CD4-positive, alpha-beta T cell (primary cell): ENCODE results near the gene IL19. TPM values are rescaled to one million over a fixed set of nuclear protein-coding genes. Genes with fewer than 3 reads are reported as not detected.

Experiments
- ATAC-seq: fragments of 200-7000 bp; cut with Tn5 transposase; one replicate; pipeline ENCODE4 v1.10.0; 2022; ENCODE audit warnings: mild to moderate bottlenecking; ENCODE audit not compliant: poor library complexity
- CTCF ChIA-PET: fragments of 350-600 bp; sonication (Branson Sonifier 250); formaldehyde crosslinking; loops from one replicate; lab custom pipeline; 2021; ENCODE audit warnings: antibody characterized with exemption, inconsistent platforms; lab: Charles Lee
- POLR2A ChIA-PET: fragments of 350-600 bp; sonication (Branson Sonifier 250); formaldehyde crosslinking; loops from one replicate; lab custom pipeline; 2021; ENCODE audit warnings: antibody characterized with exemption, inconsistent platforms; lab: Charles Lee
- DNase-seq, 14 experiments: peaks; one replicate each; pipeline ENCODE4 v3.0.0-alpha.2; 2013 to 2020; ENCODE audit warnings: mixed read lengths in 2 of 14
- H3K27ac ChIP-seq, 2 donors: one replicate each; pipeline versions ENCODE4 v1.5.1 to v1.7.0; 2013; ENCODE audit warnings: low read length in 2 of 2, low read depth in 1 of 2, mild to moderate bottlenecking in 1 of 2
- H3K27me3 ChIP-seq, 2 experiments: 1 replicate in 1 of 2; 2 replicates in 1 of 2; pipeline versions ENCODE4 v1.6.1 to v1.7.0; 2013; ENCODE audit warnings: low read length in 2 of 2, control low read depth in 1 of 2, mild to moderate bottlenecking in 1 of 2, moderate library complexity in 1 of 2; ENCODE audit not compliant: insufficient read depth in 2 of 2, control insufficient read depth in 1 of 2
- H3K36me3 ChIP-seq: one replicate; pipeline ENCODE4 v1.6.1; 2013; ENCODE audit warnings: low read length, control low read depth; ENCODE audit not compliant: insufficient read depth
- H3K4me1 ChIP-seq: one replicate; pipeline ENCODE4 v1.6.1; 2013; ENCODE audit warnings: low read length, control low read depth; ENCODE audit not compliant: insufficient read depth
- H3K4me3 ChIP-seq: one replicate; pipeline ENCODE4 v1.5.1; 2013; ENCODE audit warnings: mild to moderate bottlenecking, low read length, moderate library complexity
- H3K9me3 ChIP-seq, 2 experiments: 1 replicate in 1 of 2; 2 replicates in 1 of 2; pipeline versions ENCODE4 v1.6.1 to v1.7.0; 2013; ENCODE audit warnings: low read length in 2 of 2, mild to moderate bottlenecking in 2 of 2, control low read depth in 1 of 2, moderate library complexity in 1 of 2; ENCODE audit not compliant: control insufficient read depth in 1 of 2, insufficient read depth in 1 of 2
- H3K27ac Mint-ChIP-seq: one replicate; pipeline ENCODE4 v1.8.0; 2020; ENCODE audit warnings: mixed read lengths
- H3K27me3 Mint-ChIP-seq: one replicate; pipeline ENCODE4 v1.8.0; 2021; ENCODE audit warnings: mixed read lengths
- H3K36me3 Mint-ChIP-seq: one replicate; pipeline ENCODE4 v1.8.0; 2021; ENCODE audit warnings: low read depth, mixed read lengths
- H3K4me1 Mint-ChIP-seq: one replicate; pipeline ENCODE4 v1.8.0; 2021; ENCODE audit warnings: low read depth, mixed read lengths
- H3K4me3 Mint-ChIP-seq: one replicate; pipeline ENCODE4 v1.8.0; 2020; ENCODE audit warnings: mild to moderate bottlenecking, mixed read lengths
- H3K9me3 Mint-ChIP-seq: one replicate; pipeline ENCODE4 v1.8.0; 2020; ENCODE audit warnings: mixed read lengths
- CTCF ChIP-seq: fragments of 200-600 bp; IDR thresholded peaks from one replicate; pipeline ENCODE4 v1.8.0; 2022; ENCODE audit warnings: antibody characterized with exemption, mild to moderate bottlenecking
- intact Hi-C, 2 experiments: fragments of 100-400 bp; cut with DNase I in 1 of 2; cut with micrococcal nuclease in 1 of 2; formaldehyde crosslinking; loops; one replicate each; pipeline versions ENCODE4 v1.15.1 to v1.9.0; 2023 to 2025; cut with DNase I, micrococcal nuclease
- total RNA-seq, 174 experiments: library from RNA in 2 of 174; stranded (reverse) in 2 of 174; gene quantifications; one replicate each; pipeline ENCODE4 v1.2.3 and lab custom pipeline; 2021 to 2026

IL19 gene
- total RNA-seq, 2 experiments from 2014 or later, result not detected

- H3K27ac ChIP-seq, result no peak overlapping the region
- H3K4me1 Mint-ChIP-seq, result peaks cover 21% of the 10 kb centered on the region
- no peak overlapping the region for H3K4me3 ChIP-seq
- no peaks in the 10 kb centered on the region for H3K9me3 Mint-ChIP-seq
- H3K4me1 ChIP-seq, result peaks cover 7% of the 10 kb centered on the region
- no peaks in the 10 kb centered on the region for H3K27me3 ChIP-seq
- intact Hi-C loops, result no loop called here
- H3K27me3 Mint-ChIP-seq, result no peaks in the 10 kb centered on the region
- ChIA-PET CTCF (interaction anchor here (0.8 kb wide), 1 partner anchor 21 kb away, joined by 3 read pairs; no protein-coding TSS in a partner anchor), POLR2A (interaction anchor here (0.7 to 4.1 kb wide), 3 partner anchors 10 to 88 kb away, joined by 3 to 13 read pairs (median 5); no protein-coding TSS in a partner anchor)
- no peak for TF ChIP-seq CTCF
- no peak overlapping the region for H3K27ac Mint-ChIP-seq
- H3K36me3 ChIP-seq, result no peaks in the 10 kb centered on the region
- ATAC-seq, result no peak
- no peaks in the 10 kb centered on the region for H3K9me3 ChIP-seq
- H3K4me3 Mint-ChIP-seq, result no peak overlapping the region
- no peaks in the 10 kb centered on the region for H3K36me3 Mint-ChIP-seq
- DNase-seq, result no peak
Measured at GRCh38 chr1:206885341-206886060, 114.9 kb downstream of the IL19 start.

- H3K36me3 ChIP-seq, result no peaks in the 10 kb centered on the region
- H3K4me3 Mint-ChIP-seq, result no peak overlapping the region
- ChIA-PET CTCF (interaction anchor here (0.7 kb wide), 1 partner anchor 26 kb away, joined by 4 read pairs; no protein-coding TSS in a partner anchor), POLR2A (interaction anchor here (0.9 to 4.1 kb wide), 5 partner anchors 8 to 18 kb away, joined by 3 to 13 read pairs (median 5); partner anchors contain the start of gene IL24)
- no peaks in the 10 kb centered on the region for H3K27me3 ChIP-seq
- no peaks in the 10 kb centered on the region for H3K27me3 Mint-ChIP-seq
- H3K36me3 Mint-ChIP-seq, result no peaks in the 10 kb centered on the region
- TF ChIP-seq CTCF, result no peak
- H3K4me3 ChIP-seq, result no peak overlapping the region
- intact Hi-C loops, result no loop called here
- H3K27ac Mint-ChIP-seq, result no peak overlapping the region
- H3K9me3 Mint-ChIP-seq, result no peaks in the 10 kb centered on the region
- H3K4me1 ChIP-seq, result peaks cover 20% of the 10 kb centered on the region
- DNase-seq, result no peak
- H3K9me3 ChIP-seq, result no peaks in the 10 kb centered on the region
- H3K27ac ChIP-seq, result no peak overlapping the region
- peaks cover 34% of the 10 kb centered on the region for H3K4me1 Mint-ChIP-seq
- no peak for ATAC-seq
Measured at GRCh38 chr1:206886831-206887230, 116.3 kb downstream of the IL19 start.

GRCh38 chr1:206887701-206888100 lies 117.1 kb downstream of the IL19 start:
- Mint-ChIP-seq H3K27ac (no peak overlapping the region), H3K36me3 (no peaks in the 10 kb centered on the region), H3K4me3 (no peak overlapping the region), H3K9me3 (no peaks in the 10 kb centered on the region), H3K27me3 (no peaks in the 10 kb centered on the region), H3K4me1 (peaks cover 35% of the 10 kb centered on the region)
- intact Hi-C loops, result no loop called here
- ChIA-PET POLR2A (interaction anchor here (2.3 to 4.1 kb wide), 2 partner anchors 12 to 17 kb away, joined by 6 to 13 read pairs; no protein-coding TSS in a partner anchor), CTCF (interaction anchor here (1.1 kb wide), 1 partner anchor 10 kb away, joined by 3 read pairs; no protein-coding TSS in a partner anchor)
- Histone ChIP-seq H3K4me3 (no peak overlapping the region), H3K36me3 (no peaks in the 10 kb centered on the region), H3K27ac (no peak overlapping the region), H3K9me3 (no peaks in the 10 kb centered on the region), H3K27me3 (no peaks in the 10 kb centered on the region), H3K4me1 (peaks cover 21% of the 10 kb centered on the region)
- DNase-seq, result no peak
- no peak for ATAC-seq
- TF ChIP-seq CTCF, result no peak
